GM21786 (cell line): ENCODE results near the gene OR5T2.
"Not testable (repeated sequence)": the region's sequence is repeated elsewhere in the genome, so short reads cannot be mapped to it uniquely, and the experiment has no call there.

Experiments used
- ATAC-seq: cut with Tn5 transposase; IDR thresholded peaks from one replicate; pipeline ENCODE4 v1.9.1; 2021; ENCODE audit not compliant: unreplicated experiment

The OR5T2 gene

DNA sequence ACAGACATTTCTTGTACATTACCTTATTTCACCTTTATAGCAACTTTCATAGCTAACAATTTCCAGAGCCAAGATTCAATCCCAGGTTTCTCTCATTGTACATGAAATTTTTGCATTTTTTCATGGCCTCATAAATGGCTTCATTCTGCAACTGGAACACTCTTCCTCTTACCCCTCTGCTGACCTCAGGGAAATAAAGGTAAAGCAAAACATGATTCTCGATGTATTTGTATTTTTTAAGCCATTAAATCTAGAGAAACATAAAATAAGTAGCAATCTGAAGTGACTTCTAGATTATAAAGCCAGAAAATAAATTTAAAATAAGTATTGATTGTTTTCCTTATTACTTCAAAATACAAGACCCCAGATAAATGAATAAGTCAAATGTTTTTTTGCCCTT, at the start of gene OR5T2:
TSS of gene OR5T2 (minus strand) at position 101 of the 400 bp plus-strand sequence. CDS start 1,193 bp downstream, outside the sequence.
- ATAC-seq = no peak

- no peak for ATAC-seq
Observed at GRCh38 chr11:56273854-56274253, 39.8 kb upstream of the OR5T2 start, which contains the start of gene OR5T1. TSS of gene OR5T1 (plus strand) at chr11:56274154. CDS start at chr11:56275639, 1,485 bp downstream.

DNA sequence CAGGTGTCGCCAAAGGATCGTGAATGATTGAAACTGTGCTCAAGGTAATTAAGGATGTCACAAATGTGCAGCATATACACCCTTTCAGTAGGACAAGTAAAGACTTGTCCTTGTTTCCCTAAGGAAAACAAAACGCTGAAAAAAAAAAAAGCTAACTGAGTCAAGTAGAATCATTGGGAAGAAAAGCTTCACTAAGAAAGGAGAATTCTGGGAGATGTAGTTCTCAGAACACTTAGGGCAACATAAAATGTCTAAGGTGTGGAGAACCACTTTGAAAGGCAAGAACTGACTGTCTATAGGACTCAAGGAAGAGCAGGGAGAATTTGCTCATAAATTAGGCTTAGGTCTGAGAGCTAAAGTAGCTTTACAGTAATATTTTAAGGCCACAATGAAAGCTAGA, 37.0 kb upstream of the OR5T2 start:
- ATAC-seq = no peak

DNA sequence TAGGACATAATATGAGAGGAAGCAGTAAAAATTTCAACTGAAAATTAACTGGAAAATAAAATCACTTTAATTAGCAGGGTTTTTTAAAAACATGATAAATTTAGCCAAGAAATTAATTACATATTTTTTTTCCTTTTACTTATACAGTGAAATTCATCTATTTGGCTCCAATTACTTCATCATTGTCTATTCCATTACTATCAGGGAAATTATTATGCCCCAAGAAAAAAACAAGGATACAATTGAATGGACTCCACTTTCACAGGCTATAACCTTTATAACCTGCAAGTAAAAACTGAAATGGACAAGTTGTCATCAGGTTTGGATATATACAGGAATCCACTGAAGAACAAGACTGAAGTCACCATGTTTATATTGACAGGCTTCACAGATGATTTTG, 17.9 kb upstream of the OR5T2 start, which contains the start of gene OR5T3:
TSS of gene OR5T3 (plus strand) at position 301 of the 400 bp plus-strand sequence. CDS start at position 301, 0 bp downstream.
- ATAC-seq = no peak

DNA sequence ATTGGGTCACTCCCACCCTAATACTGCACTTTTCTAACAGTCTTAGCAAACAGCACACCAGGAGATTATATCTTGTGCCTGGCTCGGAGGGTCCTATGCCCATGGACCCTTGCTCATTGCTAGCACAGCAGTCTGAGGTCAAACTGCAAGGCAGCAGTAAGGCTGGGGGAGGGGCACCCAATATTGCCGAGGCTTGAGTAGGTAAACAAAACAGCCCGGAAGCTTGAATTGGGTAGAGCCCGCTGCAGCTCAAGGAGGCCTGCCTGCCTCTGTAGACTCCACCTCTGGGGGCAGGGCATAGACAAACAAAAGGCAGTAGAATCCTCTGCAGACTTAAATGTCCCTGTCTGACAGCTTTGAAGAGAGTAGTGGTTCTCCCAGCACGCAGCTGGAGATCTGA, 14.3 kb downstream of the OR5T2 start:
- not testable (repeated sequence) for ATAC-seq

GRCh38 chr11:56214537-56214936, 19.5 kb downstream of the OR5T2 start:
- ATAC-seq = no peak

GRCh38 chr11:56207790-56208189, 26.3 kb downstream of the OR5T2 start:
- no peak for ATAC-seq

GRCh38 chr11:56197367-56197766, 36.7 kb downstream of the OR5T2 start:
- ATAC-seq = no peak

DNA sequence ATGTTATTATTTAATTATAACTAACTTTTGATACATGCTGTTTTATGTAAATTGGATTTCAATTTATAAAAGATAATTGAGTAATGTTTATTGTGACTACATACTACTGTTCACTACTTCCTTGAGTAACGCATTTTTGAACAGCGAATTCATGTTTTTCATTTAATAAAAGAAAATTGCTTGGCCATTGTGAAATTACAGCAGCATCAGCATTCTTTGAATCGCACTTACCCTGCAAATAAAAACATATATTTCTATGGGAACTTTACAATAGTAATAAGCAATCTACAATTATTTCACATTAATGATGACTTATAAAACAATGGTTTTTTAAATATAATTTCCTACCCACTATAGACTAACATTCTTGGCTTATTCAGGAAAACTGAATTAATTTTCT, 37.4 kb downstream of the OR5T2 start:
- ATAC-seq = no peak

DNA sequence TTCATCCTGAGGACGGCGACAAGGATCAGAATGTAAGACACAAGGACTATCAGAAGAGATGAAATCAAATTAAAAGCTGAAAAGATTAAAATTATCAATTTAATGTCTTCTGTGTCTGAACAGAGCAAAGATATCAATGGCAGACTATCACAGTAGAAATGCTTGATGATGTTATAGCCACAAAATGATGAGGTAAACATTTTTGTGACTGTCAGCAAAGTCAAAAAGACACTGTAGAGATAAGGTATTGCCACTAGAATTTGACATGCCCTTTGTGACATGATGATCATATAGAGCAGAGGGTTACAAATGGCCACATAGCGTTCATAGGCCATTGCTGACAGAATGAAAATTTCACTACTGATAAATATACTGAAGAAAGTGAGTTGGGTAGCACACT, 45.5 kb downstream of the OR5T2 start:
- ATAC-seq = no peak

DNA sequence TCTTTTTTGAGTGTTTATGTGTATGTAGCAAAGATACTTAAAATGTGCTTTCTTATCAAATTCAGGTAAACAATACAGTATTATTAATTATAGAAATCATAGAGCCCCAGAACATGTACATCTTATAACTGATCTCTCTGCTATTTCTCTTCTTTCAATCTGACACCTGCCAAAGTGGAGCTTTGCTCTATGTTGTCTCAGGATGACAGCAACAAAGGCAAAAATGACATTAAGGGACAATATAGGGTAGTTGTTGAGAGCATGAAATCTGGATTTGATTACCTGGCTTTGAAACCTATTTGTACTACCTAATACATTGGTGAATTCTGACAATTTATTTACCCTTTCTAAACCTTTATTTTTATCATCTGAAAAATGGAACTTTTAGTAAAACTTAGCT, 50.6 kb downstream of the OR5T2 start:
- ATAC-seq = no peak
